Measurements from ENCODE around the gene LMNTD1. TPM values are rescaled to one million over a fixed set of nuclear protein-coding genes. Genes with fewer than 3 reads are reported as not detected.
A peak's percentile ranks its signal among the peaks of the same experiment; 100 is the strongest.

LMNTD1 gene
- total and polyA plus RNA-seq, 2 donors = 0.14 TPM; not detected in 1

DNA sequence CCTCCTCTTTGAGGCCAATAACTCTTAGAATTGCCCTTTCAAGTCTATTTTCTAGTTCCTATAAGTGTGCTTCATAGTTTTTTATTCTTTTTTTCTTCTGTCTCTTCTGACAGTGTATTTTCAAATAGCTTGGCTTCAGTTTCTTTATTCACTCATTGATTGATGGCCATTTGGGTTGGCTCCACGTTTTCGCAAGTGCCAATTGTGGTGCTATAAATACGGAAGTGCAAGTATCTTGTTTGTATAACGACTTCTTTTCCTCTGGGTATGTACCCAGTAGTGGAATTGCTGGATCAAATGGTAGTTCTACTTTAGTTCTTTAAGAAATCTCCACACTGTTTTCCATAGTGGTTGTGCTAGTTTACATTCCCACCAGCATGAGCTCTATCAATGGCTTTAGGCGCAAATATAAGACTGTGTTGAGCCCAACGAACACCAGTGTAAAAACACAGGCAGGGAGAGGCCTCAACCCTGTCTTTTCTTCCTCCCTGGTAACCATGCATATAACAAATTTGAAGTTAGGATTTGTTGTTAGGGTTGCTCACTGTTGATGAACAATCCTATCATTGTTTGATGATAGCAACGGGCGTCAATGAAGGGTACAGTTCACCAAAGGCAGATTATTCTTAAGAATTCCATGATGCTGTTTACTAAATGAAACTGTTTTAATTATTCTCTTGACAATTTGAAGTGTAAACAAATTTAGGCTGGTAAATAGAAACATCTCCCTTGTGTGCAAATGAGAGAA lies 13.3 kb upstream of the LMNTD1 start:
- Histone ChIP-seq H3K4me1 (ENCODE audit: control insufficient read depth in 2 of 2, insufficient read depth in 2 of 2, low read length in 2 of 2) (no peaks in the 10 kb centered on the region), H3K36me3 (ENCODE audit: control insufficient read depth in 2 of 2, insufficient read depth in 2 of 2, low read length in 1 of 2) (no peaks in the 10 kb centered on the region), H3K9me3 (ENCODE audit: control insufficient read depth in 2 of 2, insufficient read depth in 1 of 2, low read length in 1 of 2) (no peaks in the 10 kb centered on the region), H3K4me3 (ENCODE audit: low read length in 2 of 2) (no peak overlapping the region), H3K27ac (ENCODE audit: low read depth in 1 of 2, low read length in 1 of 2) (no peak overlapping the region), H3K27me3 (ENCODE audit: control insufficient read depth in 2 of 2, insufficient read depth in 1 of 2, low read length in 1 of 2) (no peaks in the 10 kb centered on the region)
- 97% methylated on average over 8 of the region's 8 CpGs for WGBS
- no peak for DNase-seq (ENCODE audit: low read depth in 6 of 9, low spot score in 9 of 9)

DNA sequence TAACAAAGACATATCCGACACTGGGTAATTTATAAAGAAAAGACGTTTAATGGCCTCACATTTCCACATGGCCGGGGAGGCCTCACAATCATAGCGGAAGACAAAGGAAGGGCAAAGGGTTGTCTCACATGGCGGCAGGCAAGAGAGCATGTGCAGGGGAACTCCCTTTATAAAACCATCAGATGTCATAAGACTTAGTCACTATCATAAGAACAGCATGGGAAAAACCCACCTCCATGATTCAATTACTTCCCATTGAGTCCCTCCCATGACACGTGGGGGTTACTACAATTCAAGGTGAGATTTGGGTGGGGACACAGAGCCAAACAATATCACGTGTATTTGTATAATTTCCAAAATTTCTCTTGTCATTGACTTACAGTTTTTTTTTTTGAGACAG lies 5.5 kb upstream of the LMNTD1 start:
- H3K36me3 ChIP-seq (ENCODE audit: control insufficient read depth in 2 of 2, insufficient read depth in 2 of 2, low read length in 1 of 2) = no peaks in the 10 kb centered on the region
- no peaks in the 10 kb centered on the region for H3K4me1 ChIP-seq (ENCODE audit: control insufficient read depth in 2 of 2, insufficient read depth in 2 of 2, low read length in 2 of 2)
- H3K27me3 ChIP-seq (ENCODE audit: control insufficient read depth in 2 of 2, insufficient read depth in 1 of 2, low read length in 1 of 2) = no peaks in the 10 kb centered on the region
- no peaks in the 10 kb centered on the region for H3K9me3 ChIP-seq (ENCODE audit: control insufficient read depth in 2 of 2, insufficient read depth in 1 of 2, low read length in 1 of 2)
- DNase-seq (ENCODE audit: low read depth in 6 of 9, low spot score in 9 of 9) = no peak
- no peak overlapping the region for H3K4me3 ChIP-seq (ENCODE audit: low read length in 2 of 2)
- WGBS = 97% methylated on average over 7 of the region's 7 CpGs
- no peak overlapping the region for H3K27ac ChIP-seq (ENCODE audit: low read depth in 1 of 2, low read length in 1 of 2)

DNA sequence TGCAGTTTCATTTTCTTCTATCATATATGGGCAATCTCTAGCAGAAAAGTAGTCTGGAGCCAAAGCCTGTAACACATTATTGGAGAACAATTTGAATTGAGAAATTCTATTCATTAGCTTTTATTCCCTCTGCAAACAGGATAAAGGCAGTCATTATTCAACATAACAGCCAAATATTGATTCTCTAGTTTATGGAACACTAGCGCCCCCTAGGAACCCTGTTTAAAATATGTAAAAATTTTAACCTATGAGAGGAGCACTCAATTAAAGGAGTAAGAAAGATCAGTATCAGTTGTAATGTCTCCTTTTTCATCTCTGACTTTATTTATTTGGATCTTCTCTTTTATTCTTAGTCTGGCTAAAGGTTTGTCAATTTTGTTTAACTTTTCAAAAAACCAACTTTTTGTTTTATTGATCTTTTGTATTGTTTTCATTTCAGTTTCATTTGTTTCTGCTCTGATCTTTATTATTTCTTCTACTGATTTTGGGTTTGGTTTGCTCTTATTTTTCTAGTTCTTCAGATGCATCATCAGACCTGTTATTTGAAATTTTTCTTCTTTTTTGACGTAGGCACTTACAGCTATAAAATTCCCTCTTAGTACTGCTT lies 4.8 kb upstream of the LMNTD1 start:
- no peak overlapping the region for H3K27ac ChIP-seq (ENCODE audit: low read depth in 1 of 2, low read length in 1 of 2)
- no peaks in the 10 kb centered on the region for H3K9me3 ChIP-seq (ENCODE audit: control insufficient read depth in 2 of 2, insufficient read depth in 1 of 2, low read length in 1 of 2)
- H3K4me3 ChIP-seq (ENCODE audit: low read length in 2 of 2) = no peak overlapping the region
- WGBS = 39% methylated on average over 2 of the region's 2 CpGs
- no peaks in the 10 kb centered on the region for H3K4me1 ChIP-seq (ENCODE audit: control insufficient read depth in 2 of 2, insufficient read depth in 2 of 2, low read length in 2 of 2)
- H3K36me3 ChIP-seq (ENCODE audit: control insufficient read depth in 2 of 2, insufficient read depth in 2 of 2, low read length in 1 of 2) = no peaks in the 10 kb centered on the region
- no peaks in the 10 kb centered on the region for H3K27me3 ChIP-seq (ENCODE audit: control insufficient read depth in 2 of 2, insufficient read depth in 1 of 2, low read length in 1 of 2)
- DNase-seq (ENCODE audit: low read depth in 6 of 9, low spot score in 9 of 9) = peak in 2 of 9 donors; percentile 5 to 29

DNA sequence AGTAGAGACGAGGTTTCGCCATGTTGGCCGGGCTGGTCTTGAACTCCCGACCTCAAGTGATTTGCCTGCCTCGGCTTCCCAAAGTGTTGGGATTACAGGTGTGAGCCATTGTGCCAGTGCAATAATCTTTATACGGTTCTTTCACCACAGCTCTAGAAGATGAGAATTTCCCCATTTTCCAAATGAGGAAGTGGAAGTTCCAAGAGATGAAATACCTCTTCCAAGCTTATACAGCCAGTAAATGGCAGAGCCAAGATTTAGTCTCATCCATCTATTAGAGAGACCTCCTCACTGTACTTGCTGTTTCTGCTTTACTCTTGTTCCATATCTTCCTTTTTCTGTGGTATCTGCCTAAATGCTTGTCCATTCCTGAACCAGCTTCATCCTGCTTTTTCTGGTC lies 3.1 kb upstream of the LMNTD1 start:
- WGBS = 97% methylated on average over 6 of the region's 6 CpGs
- Histone ChIP-seq H3K4me3 (ENCODE audit: low read length in 2 of 2) (no peak overlapping the region), H3K27ac (ENCODE audit: low read depth in 1 of 2, low read length in 1 of 2) (no peak overlapping the region), H3K9me3 (ENCODE audit: control insufficient read depth in 2 of 2, insufficient read depth in 1 of 2, low read length in 1 of 2) (no peaks in the 10 kb centered on the region), H3K36me3 (ENCODE audit: control insufficient read depth in 2 of 2, insufficient read depth in 2 of 2, low read length in 1 of 2) (no peaks in the 10 kb centered on the region), H3K27me3 (ENCODE audit: control insufficient read depth in 2 of 2, insufficient read depth in 1 of 2, low read length in 1 of 2) (no peaks in the 10 kb centered on the region), H3K4me1 (ENCODE audit: control insufficient read depth in 2 of 2, insufficient read depth in 2 of 2, low read length in 2 of 2) (no peaks in the 10 kb centered on the region)
- DNase-seq (ENCODE audit: low read depth in 6 of 9, low spot score in 9 of 9) = no peak

DNA sequence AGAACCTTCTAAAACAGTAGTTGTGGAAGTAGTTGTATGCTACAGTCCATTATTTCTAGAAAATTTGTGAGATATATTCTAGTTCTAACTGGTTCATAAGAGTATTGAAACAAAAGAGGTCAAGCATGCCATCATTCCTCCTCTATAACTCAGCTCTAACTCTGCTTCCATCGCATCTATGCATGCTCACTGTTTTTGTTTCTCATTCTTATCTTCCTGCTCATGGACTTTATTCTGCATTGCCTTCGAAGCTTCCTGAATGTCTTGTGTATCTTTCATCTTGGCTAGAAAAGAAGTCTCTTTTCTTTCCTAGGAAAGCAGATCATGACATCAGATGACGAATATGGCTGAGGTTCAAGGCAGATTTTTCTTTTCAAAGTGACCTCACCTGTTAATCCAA lies 402 bp downstream of the LMNTD1 start:
- 96% methylated on average over 3 of the region's 3 CpGs for WGBS
- H3K36me3 ChIP-seq (ENCODE audit: control insufficient read depth in 2 of 2, insufficient read depth in 2 of 2, low read length in 1 of 2) = no peaks in the 10 kb centered on the region
- no peaks in the 10 kb centered on the region for H3K27me3 ChIP-seq (ENCODE audit: control insufficient read depth in 2 of 2, insufficient read depth in 1 of 2, low read length in 1 of 2)
- no peak overlapping the region for H3K27ac ChIP-seq (ENCODE audit: low read depth in 1 of 2, low read length in 1 of 2)
- DNase-seq (ENCODE audit: low read depth in 6 of 9, low spot score in 9 of 9) = no peak
- no peaks in the 10 kb centered on the region for H3K4me1 ChIP-seq (ENCODE audit: control insufficient read depth in 2 of 2, insufficient read depth in 2 of 2, low read length in 2 of 2)
- no peaks in the 10 kb centered on the region for H3K9me3 ChIP-seq (ENCODE audit: control insufficient read depth in 2 of 2, insufficient read depth in 1 of 2, low read length in 1 of 2)
- H3K4me3 ChIP-seq (ENCODE audit: low read length in 2 of 2) = no peak overlapping the region

DNA sequence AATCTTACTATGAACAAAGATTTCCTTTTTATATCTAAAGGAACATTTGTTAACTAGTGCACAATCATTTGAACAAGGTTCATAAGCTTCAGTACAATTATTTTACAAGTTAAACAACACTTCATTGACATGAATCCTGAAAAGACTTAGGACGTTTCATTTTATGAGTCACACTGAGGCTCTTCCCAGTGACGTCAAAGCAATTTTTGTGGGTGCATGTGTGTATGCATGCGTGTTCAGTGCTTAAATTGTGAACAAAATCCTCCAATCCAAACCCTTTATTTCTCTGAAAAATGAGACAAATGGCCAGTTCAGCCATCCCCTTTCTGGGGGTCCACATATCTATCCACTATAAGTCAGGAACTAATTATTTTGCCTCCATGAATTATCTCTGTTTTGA lies 2.9 kb downstream of the LMNTD1 start:
- Histone ChIP-seq H3K9me3 (ENCODE audit: control insufficient read depth in 2 of 2, insufficient read depth in 1 of 2, low read length in 1 of 2) (no peaks in the 10 kb centered on the region), H3K27ac (ENCODE audit: low read depth in 1 of 2, low read length in 1 of 2) (no peak overlapping the region), H3K4me3 (ENCODE audit: low read length in 2 of 2) (no peak overlapping the region), H3K27me3 (ENCODE audit: control insufficient read depth in 2 of 2, insufficient read depth in 1 of 2, low read length in 1 of 2) (no peaks in the 10 kb centered on the region), H3K36me3 (ENCODE audit: control insufficient read depth in 2 of 2, insufficient read depth in 2 of 2, low read length in 1 of 2) (no peaks in the 10 kb centered on the region), H3K4me1 (ENCODE audit: control insufficient read depth in 2 of 2, insufficient read depth in 2 of 2, low read length in 2 of 2) (no peaks in the 10 kb centered on the region)
- no peak for DNase-seq (ENCODE audit: low read depth in 6 of 9, low spot score in 9 of 9)
- 97% methylated on average over 3 of the region's 3 CpGs for WGBS

DNA sequence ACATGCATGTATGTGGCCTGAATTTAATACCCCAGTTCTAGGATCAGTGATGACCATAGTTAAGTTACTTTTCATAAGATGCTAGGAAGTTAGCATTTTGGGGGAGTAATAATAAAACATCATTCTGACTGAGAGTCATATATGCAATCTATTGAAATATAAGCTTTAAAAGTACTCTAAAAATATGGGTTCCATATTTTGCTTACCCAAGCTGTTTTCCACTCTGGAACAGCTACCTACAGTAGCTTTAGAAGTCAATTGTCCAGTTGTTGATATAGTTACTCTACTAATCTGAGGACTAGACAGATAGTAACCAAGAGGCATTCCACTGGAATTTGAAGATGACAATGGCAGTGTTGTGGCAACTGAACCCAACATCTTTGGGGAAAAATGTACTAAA lies 4.0 kb downstream of the LMNTD1 start:
- no peak overlapping the region for H3K4me3 ChIP-seq (ENCODE audit: low read length in 2 of 2)
- DNase-seq (ENCODE audit: low read depth in 6 of 9, low spot score in 9 of 9) = no peak
- no peaks in the 10 kb centered on the region for H3K36me3 ChIP-seq (ENCODE audit: control insufficient read depth in 2 of 2, insufficient read depth in 2 of 2, low read length in 1 of 2)
- H3K27ac ChIP-seq (ENCODE audit: low read depth in 1 of 2, low read length in 1 of 2) = no peak overlapping the region
- no peaks in the 10 kb centered on the region for H3K4me1 ChIP-seq (ENCODE audit: control insufficient read depth in 2 of 2, insufficient read depth in 2 of 2, low read length in 2 of 2)
- no peaks in the 10 kb centered on the region for H3K27me3 ChIP-seq (ENCODE audit: control insufficient read depth in 2 of 2, insufficient read depth in 1 of 2, low read length in 1 of 2)
- no peaks in the 10 kb centered on the region for H3K9me3 ChIP-seq (ENCODE audit: control insufficient read depth in 2 of 2, insufficient read depth in 1 of 2, low read length in 1 of 2)

DNA sequence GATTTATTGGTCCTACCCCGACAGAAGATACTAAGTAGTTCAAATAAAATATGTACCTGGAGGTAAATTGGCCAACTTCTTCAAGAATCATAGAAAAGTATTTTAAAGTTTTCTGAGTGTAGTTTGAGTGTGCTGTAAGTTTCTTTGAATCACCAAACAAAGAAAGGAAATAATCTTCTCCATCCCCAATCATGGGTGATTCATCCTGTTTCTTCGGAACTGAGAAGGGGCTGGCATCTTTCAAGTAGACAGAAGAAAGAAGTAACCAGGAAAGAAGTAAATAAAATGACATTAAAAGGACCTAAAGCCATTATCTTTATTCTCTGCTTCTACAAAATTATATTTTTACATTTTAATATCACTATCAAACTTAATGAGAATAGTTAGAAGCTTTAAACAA lies 6.8 kb downstream of the LMNTD1 start:
- H3K27me3 ChIP-seq (ENCODE audit: control insufficient read depth in 2 of 2, insufficient read depth in 1 of 2, low read length in 1 of 2) = no peaks in the 10 kb centered on the region
- H3K27ac ChIP-seq (ENCODE audit: low read depth in 1 of 2, low read length in 1 of 2) = no peak overlapping the region
- H3K9me3 ChIP-seq (ENCODE audit: control insufficient read depth in 2 of 2, insufficient read depth in 1 of 2, low read length in 1 of 2) = no peaks in the 10 kb centered on the region
- DNase-seq (ENCODE audit: low read depth in 6 of 9, low spot score in 9 of 9) = no peak
- no peaks in the 10 kb centered on the region for H3K4me1 ChIP-seq (ENCODE audit: control insufficient read depth in 2 of 2, insufficient read depth in 2 of 2, low read length in 2 of 2)
- over 99% methylated on average over 2 of the region's 2 CpGs for WGBS
- no peak overlapping the region for H3K4me3 ChIP-seq (ENCODE audit: low read length in 2 of 2)
- no peaks in the 10 kb centered on the region for H3K36me3 ChIP-seq (ENCODE audit: control insufficient read depth in 2 of 2, insufficient read depth in 2 of 2, low read length in 1 of 2)

DNA sequence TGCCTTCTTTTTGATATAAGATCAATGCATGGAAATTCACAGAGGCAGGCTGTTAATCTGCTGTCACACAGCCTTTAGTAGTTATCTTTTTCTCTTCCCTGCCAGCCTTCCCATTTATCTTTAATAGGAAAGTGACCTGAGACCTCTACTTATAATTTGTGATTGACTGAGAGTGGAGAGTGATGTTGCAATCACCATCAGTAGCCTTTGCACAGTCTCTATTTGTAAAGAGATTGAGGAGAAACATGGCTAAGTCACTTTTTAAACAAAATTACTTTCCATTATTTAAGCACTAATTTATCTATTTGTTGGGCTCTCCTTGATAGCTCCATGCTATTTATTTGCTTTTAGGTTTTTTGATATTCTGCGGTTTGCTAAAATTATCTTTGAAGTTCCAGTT lies 19.9 kb downstream of the LMNTD1 start:
- H3K27me3 ChIP-seq (ENCODE audit: control insufficient read depth in 2 of 2, insufficient read depth in 1 of 2, low read length in 1 of 2) = no peaks in the 10 kb centered on the region
- no peaks in the 10 kb centered on the region for H3K9me3 ChIP-seq (ENCODE audit: control insufficient read depth in 2 of 2, insufficient read depth in 1 of 2, low read length in 1 of 2)
- no peaks in the 10 kb centered on the region for H3K4me1 ChIP-seq (ENCODE audit: control insufficient read depth in 2 of 2, insufficient read depth in 2 of 2, low read length in 2 of 2)
- no peaks in the 10 kb centered on the region for H3K36me3 ChIP-seq (ENCODE audit: control insufficient read depth in 2 of 2, insufficient read depth in 2 of 2, low read length in 1 of 2)
- no peak overlapping the region for H3K27ac ChIP-seq (ENCODE audit: low read depth in 1 of 2, low read length in 1 of 2)
- DNase-seq (ENCODE audit: low read depth in 6 of 9, low spot score in 9 of 9) = no peak
- H3K4me3 ChIP-seq (ENCODE audit: low read length in 2 of 2) = no peak overlapping the region
- WGBS = 99% methylated on average over 1 of the region's 1 CpG

Measured in thymus (tissue), 11 donors.